Calu3 (cell line): ENCODE data around the gene KLKB1. TPM values are rescaled to one million over a fixed set of nuclear protein-coding genes. Genes with fewer than 3 reads are reported as not detected.

Experiments used
- BruUV-seq: library from RNA; stranded (reverse); fragments of 400-500 nt; replicated peaks from 2 replicates; lab custom pipeline; 2021; lab: Mats Ljungman, UMichigan
- CTCF ChIA-PET: fragments of 300-600 bp; sonication (Branson Sonifier 250); formaldehyde crosslinking; loops from one replicate; lab custom pipeline; 2022; ENCODE audit warnings: antibody characterized with exemption; lab: Charles Lee
- DNase-seq: peaks from one replicate; pipeline ENCODE4 v3.0.0; 2022
- H3K27ac Mint-ChIP-seq: one replicate; pipeline ENCODE4 v1.8.0; 2022; ENCODE audit warnings: mixed read lengths; ENCODE audit not compliant: unreplicated experiment
- H3K27me3 Mint-ChIP-seq: one replicate; pipeline ENCODE4 v1.8.0; 2022; ENCODE audit warnings: mixed read lengths; ENCODE audit not compliant: unreplicated experiment
- H3K36me3 Mint-ChIP-seq: one replicate; pipeline ENCODE4 v1.8.0; 2022; ENCODE audit warnings: mild to moderate bottlenecking, moderate library complexity, mixed read lengths; ENCODE audit not compliant: insufficient read depth, unreplicated experiment
- H3K4me1 Mint-ChIP-seq: one replicate; pipeline ENCODE4 v1.8.0; 2022; ENCODE audit warnings: mild to moderate bottlenecking, low read depth, mixed read lengths; ENCODE audit not compliant: unreplicated experiment
- H3K4me3 Mint-ChIP-seq: one replicate; pipeline ENCODE4 v1.8.0; 2022; ENCODE audit warnings: mild to moderate bottlenecking, low read depth, moderate library complexity, mixed read lengths; ENCODE audit not compliant: unreplicated experiment
- H3K9me3 Mint-ChIP-seq: one replicate; pipeline ENCODE4 v1.8.0; 2022; ENCODE audit warnings: low read depth, mixed read lengths; ENCODE audit not compliant: unreplicated experiment
- intact Hi-C: fragments of 100-400 bp; cut with micrococcal nuclease; formaldehyde crosslinking; loops from one replicate; pipeline ENCODE4 v1.10.0; 2022; ENCODE audit not compliant: unreplicated experiment
- total RNA-seq: library from RNA; stranded (reverse); gene quantifications from 2 replicates; pipeline ENCODE4 v1.2.3, GENCODE V29; 2022
- TF ChIP-seq, protein P1 (sequence below): fragments of 200-600 bp; IDR thresholded peaks from one replicate; pipeline ENCODE4 v1.8.0; 2022; ENCODE audit warnings: antibody characterized with exemption; ENCODE audit not compliant: unreplicated experiment

Gene KLKB1
- total RNA-seq, 1 experiment from 2014 or later = 2.9 TPM

DNA sequence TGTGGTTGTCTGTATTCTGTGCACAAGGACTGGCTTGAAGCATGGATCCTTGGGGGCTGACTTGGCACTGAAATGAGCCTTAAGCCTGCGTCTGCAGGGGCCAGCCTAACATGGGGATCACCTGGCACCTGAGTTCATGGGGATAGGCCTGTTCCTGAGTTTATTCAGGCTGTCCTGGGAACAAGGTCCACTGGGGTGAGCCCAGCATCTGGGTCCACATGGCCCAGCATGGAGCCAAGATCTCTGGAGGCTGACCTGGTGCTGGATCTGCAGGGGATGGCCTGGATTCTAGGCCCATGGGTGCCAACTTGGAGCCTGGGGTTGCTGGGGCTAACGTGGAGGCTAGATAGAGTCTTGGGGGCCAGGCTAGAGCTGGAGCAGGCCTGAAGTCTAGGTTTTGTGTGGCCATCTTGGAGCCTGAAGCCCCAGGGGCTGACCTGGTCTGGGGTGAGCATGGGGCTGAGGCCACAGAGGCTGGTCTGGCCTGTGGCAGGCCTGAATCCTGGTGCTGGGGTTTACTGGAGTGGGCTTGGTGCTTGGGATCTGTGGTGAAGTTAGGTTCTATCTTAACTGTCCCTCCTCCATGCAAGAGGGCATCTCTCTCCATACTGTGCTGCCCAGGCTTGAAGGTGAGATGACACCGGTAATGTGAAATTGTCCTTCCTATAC is 652 bp upstream of the KLKB1 start:
- CTCF ChIA-PET = no interaction called here
- DNase-seq = no peak
- Mint-ChIP-seq H3K4me3 (no peak overlapping the region), H3K27ac (no peak overlapping the region), H3K9me3 (peaks cover 5% of the 10 kb centered on the region), H3K36me3 (no peaks in the 10 kb centered on the region), H3K4me1 (no peaks in the 10 kb centered on the region), H3K27me3 (no peaks in the 10 kb centered on the region)
- BruUV-seq = no TSS peak
- TF ChIP-seq, protein P1, sequence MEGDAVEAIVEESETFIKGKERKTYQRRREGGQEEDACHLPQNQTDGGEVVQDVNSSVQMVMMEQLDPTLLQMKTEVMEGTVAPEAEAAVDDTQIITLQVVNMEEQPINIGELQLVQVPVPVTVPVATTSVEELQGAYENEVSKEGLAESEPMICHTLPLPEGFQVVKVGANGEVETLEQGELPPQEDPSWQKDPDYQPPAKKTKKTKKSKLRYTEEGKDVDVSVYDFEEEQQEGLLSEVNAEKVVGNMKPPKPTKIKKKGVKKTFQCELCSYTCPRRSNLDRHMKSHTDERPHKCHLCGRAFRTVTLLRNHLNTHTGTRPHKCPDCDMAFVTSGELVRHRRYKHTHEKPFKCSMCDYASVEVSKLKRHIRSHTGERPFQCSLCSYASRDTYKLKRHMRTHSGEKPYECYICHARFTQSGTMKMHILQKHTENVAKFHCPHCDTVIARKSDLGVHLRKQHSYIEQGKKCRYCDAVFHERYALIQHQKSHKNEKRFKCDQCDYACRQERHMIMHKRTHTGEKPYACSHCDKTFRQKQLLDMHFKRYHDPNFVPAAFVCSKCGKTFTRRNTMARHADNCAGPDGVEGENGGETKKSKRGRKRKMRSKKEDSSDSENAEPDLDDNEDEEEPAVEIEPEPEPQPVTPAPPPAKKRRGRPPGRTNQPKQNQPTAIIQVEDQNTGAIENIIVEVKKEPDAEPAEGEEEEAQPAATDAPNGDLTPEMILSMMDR = no peak
- intact Hi-C loops = no loop called here

DNA sequence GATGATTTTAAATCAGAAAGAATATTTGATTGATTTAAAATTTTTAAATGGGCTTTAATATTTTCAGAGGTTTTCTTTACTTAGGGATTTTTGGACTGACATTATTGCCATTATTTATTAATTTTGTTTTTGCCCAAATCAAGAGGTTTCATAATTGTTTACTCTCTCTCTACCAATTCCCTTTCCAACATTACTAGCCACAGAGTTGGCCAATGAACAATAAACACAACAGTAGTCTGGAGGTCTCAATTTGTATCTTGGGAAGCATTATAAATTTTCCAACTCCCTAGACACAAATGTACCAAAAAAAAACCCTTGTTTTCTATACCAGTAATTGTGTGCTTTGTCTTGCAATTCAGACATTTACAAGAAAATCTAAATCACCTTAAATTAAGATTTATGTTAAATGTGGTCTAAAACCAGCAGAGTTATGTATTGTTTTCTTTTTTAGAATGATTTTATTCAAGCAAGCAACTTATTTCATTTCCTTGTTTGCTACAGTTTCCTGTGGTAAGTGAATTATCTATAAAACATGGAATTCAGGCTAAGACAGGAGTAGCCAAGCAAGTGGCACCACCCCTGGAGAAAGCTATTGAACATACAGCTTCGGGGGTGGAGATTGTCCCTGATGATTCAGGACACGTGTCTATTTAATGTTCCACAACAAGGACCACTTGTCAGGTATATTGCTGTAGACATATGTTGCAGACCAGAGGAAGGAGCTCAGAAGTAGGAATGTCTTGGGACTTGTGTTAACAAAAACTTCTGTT is 622 bp downstream of the KLKB1 start:
- no peaks in the 10 kb centered on the region for H3K27me3 Mint-ChIP-seq
- H3K9me3 Mint-ChIP-seq = peaks cover 5% of the 10 kb centered on the region
- TF ChIP-seq, protein P1 = no peak
- H3K4me1 Mint-ChIP-seq = no peaks in the 10 kb centered on the region
- CTCF ChIA-PET = no interaction called here
- H3K27ac Mint-ChIP-seq = no peak overlapping the region
- no peak for DNase-seq
- intact Hi-C loops = no loop called here
- H3K36me3 Mint-ChIP-seq = no peaks in the 10 kb centered on the region
- no peak overlapping the region for H3K4me3 Mint-ChIP-seq
- BruUV-seq = no TSS peak

DNA sequence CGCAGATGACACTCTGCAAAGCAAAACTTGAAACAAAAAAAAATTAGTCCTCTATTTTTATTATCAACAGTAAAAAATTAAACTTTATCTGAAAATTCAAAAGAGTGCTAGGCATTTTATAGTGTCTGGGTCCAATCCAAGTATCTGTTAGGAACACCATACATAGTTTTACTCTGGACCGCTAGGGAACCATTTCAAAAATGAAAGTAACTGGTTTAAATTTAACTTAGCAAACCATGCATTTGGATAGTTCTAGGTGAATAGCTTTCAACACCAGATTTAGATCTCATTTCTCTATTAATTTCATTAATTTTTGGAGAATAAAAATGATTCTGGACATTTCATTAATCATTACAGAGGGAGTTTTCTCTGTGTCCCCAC is 1.2 kb downstream of the KLKB1 start:
- no TSS peak for BruUV-seq
- no peak overlapping the region for H3K27ac Mint-ChIP-seq
- CTCF ChIA-PET = no interaction called here

DNA sequence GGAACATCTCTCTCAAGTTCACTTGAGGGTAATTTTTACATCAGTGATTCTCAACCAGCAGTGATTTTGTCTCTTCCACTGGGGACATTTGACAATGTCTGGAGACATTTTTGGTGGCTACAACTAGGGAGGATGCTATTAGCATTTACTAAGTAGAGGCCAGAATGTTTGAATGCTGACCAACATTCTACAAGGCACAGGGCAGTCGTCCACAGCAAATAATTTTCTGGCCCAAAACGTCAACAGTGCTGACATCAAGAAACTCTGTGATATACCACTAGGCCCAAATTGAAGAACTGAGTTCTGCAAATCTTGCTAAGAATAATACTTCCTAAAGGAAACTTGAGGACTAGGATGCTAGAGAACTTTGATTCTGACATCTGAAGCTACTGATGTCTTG is 7.1 kb downstream of the KLKB1 start:
- no TSS peak for BruUV-seq
- H3K27ac Mint-ChIP-seq = no peak overlapping the region
- no peak overlapping the region for H3K4me3 Mint-ChIP-seq
- H3K4me1 Mint-ChIP-seq = no peaks in the 10 kb centered on the region
- no peaks in the 10 kb centered on the region for H3K36me3 Mint-ChIP-seq
- intact Hi-C loops = no loop called here
- H3K27me3 Mint-ChIP-seq = no peaks in the 10 kb centered on the region
- no peaks in the 10 kb centered on the region for H3K9me3 Mint-ChIP-seq
- CTCF ChIA-PET = no interaction called here
- no peak for DNase-seq
- TF ChIP-seq, protein P1 = no peak

More for the DNA sequence above, 1.2 kb downstream of the KLKB1 start:
- intact Hi-C loops = no loop called here
- H3K4me3 Mint-ChIP-seq = no peak overlapping the region
- TF ChIP-seq, protein P1 = no peak
- no peaks in the 10 kb centered on the region for H3K36me3 Mint-ChIP-seq
- no peak for DNase-seq
- no peaks in the 10 kb centered on the region for H3K4me1 Mint-ChIP-seq
- H3K9me3 Mint-ChIP-seq = peaks cover 5% of the 10 kb centered on the region
- H3K27me3 Mint-ChIP-seq = no peaks in the 10 kb centered on the region
